ENCODE results near the gene LIPC.

The LIPC gene

DNA sequence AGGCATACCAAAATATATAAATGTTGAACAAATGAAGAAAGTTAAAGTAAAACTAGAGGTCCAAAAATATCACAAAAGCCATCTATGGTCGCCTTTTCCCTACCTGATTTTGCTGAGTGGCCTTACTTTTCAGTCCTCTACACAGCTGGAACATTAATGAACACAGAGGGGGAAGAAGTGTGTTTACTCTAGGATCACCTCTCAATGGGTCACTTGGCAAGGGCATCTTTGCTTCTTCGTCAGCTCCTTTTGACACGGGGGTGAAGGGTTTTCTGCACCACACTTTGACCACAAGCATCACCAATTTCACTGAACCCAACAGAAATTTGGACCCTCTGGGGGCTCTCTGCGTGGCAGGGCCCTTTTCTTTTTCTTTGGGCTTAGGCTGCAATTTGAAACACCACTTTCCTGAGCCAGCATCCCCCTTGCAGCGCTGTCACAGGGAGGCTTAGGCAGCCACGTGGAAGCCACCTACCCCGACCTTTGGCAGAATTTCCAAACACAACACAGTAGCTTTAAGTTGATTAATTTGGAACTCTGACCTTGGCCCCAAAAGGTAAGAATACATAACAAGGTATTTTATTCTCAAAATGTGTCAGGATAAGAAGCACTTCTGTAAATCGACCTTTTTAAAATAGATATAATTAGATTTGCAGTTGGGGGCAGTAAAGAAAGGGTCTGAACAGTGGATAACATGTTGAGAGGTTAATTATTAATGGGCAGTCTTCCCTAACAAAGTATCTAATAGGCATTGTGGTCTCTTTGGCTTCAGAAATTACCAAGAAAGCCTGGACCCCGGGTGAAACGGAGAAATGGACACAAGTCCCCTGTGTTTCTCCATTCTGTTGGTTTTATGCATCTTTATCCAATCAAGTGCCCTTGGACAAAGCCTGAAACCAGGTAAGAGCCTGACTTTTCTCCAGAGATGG is at the start of gene LIPC:
Gene LIPC, plus strand, starts transcription at position 771 of the 929 bp plus-strand sequence. Its CDS starts 42 bp downstream, at position 813.
- DNase-seq (ENCODE audit: low read depth in 4 of 4, low spot score in 1 of 4), result no peak

DNA sequence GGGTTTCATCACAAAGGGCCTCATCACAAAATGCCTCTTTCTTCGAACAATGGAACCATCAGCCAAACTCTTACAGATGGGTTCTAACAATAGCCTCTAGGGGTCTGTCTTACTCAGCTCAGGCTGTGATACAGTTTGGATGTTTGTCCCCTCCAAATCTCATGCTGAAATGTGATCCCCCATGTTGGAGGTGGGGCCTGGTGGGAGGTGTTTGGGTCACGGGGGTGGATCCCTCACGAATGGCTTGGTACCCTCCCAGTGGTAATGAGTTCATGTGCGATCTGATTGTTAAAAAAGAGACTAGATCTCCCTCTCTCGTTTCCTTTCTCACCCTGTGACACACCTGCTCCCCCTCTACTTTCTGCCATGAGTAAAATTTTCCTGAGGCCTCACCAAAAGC is 47.9 kb upstream of the LIPC start:
- DNase-seq (ENCODE audit: low read depth in 4 of 4, low spot score in 1 of 4), result peak in 3 of 4 experiments; percentile 11 to 29 (median 25)

GRCh38 chr15:58384667-58385066 is 47.1 kb upstream of the LIPC start:
- DNase-seq (ENCODE audit: low read depth in 4 of 4, low spot score in 1 of 4), result no peak

- DNase-seq (ENCODE audit: low read depth in 4 of 4, low spot score in 1 of 4), result no peak
These were observed 45.7 kb upstream of the LIPC start for GRCh38 chr15:58386081-58386480.

- no peak for DNase-seq (ENCODE audit: low read depth in 4 of 4, low spot score in 1 of 4)
These were observed 45.1 kb upstream of the LIPC start for GRCh38 chr15:58386641-58387040.

DNA sequence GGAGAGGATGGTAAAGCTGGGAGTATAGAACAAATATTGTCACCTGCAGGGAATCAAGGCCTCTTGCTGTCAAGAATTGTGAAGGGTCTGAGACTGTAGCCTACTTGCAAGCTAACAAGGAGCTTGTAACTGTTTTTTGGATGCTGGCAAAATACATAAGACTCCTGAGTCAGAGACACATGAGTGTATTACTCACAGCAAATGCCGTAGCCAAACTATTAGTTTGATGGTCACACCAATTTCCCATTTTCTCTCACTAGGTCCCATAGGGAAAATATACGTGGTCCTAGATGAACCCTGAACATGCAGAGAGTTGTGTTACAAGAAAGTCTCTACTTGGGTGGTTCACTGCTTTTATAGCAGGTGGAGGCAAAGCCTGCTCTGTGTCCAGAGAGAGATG is 44.7 kb upstream of the LIPC start:
- no peak for DNase-seq (ENCODE audit: low read depth in 4 of 4, low spot score in 1 of 4)

DNA sequence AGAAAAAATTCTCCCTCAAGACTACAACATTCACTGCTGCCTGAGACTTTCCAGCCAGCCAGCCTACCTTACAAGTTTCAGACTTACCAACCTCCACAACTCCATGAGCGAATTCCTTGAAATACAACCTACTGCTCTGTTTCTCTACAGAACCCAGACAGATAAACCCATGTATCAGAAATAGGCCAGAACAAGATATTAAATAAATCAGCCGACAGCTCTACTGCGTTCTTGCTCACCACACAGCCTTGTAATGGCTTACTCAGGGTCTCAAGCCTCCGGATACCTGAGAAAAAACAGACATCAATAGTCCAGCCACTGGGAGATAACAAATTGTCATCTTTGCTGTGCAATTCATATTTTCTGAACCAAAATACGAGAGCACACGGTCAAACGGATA is 43.6 kb upstream of the LIPC start:
- no peak for DNase-seq (ENCODE audit: low read depth in 4 of 4, low spot score in 1 of 4)

DNA sequence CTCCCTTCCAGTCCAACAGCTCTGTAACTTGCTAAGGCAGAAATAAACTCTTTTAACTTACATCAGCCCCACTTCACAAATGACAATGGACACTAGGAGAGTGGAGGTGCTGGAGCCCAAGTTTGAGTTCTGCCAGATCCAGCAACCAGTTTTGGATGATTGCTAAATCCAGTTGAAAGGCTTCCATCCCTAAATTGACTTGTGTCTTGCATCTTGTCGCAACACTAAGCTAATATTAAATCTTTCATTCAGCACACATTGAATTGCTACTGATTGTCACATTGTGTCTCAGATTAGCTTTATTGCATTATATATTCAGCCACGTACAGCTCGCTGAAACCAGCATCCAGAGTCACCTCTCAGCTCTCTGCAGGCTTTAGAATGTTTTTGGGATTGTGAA is 41.7 kb upstream of the LIPC start:
- no peak for DNase-seq (ENCODE audit: low read depth in 4 of 4, low spot score in 1 of 4)

DNA sequence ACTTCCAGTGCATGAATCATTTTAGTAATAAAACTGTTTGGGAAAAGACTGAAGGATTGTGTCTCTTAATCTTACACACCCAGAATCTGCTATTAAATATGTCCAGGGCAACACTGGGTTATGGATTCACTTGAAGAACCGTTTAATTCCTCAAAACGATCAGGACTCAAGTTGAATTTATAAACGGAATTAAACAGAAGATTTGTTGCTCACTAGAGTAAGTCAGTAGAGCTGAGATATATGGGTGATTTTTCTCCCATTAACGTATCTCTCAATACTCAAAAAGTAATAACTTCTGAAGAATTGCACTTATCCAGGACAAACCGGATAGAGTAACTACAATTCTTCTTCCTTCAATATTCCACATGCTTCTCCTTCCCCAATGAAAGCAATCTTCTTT is 41.1 kb upstream of the LIPC start:
- no peak for DNase-seq (ENCODE audit: low read depth in 4 of 4, low spot score in 1 of 4)

GRCh38 chr15:58391088-58391487 is 40.7 kb upstream of the LIPC start:
- DNase-seq (ENCODE audit: low read depth in 4 of 4, low spot score in 1 of 4), result no peak

DNA sequence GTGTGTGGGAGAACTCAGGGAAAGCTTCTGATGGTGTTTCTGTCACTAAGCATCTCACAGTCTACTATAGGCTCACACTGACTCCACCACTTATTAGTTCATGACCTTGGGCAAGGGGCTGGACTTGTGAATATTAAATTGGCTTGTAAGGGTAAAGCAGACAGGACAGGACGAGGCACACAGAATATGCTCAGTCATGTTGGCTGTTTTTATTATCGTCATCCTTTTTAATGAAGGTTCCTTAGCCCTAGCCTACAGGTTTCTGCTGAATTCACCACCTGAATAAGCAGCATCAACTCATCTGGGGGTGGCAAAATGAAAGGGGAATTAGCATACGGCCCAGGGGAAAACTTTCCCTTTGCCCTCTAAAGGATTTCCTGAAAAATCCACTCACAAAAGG is 39.6 kb upstream of the LIPC start:
- DNase-seq (ENCODE audit: low read depth in 4 of 4, low spot score in 1 of 4), result no peak

DNA sequence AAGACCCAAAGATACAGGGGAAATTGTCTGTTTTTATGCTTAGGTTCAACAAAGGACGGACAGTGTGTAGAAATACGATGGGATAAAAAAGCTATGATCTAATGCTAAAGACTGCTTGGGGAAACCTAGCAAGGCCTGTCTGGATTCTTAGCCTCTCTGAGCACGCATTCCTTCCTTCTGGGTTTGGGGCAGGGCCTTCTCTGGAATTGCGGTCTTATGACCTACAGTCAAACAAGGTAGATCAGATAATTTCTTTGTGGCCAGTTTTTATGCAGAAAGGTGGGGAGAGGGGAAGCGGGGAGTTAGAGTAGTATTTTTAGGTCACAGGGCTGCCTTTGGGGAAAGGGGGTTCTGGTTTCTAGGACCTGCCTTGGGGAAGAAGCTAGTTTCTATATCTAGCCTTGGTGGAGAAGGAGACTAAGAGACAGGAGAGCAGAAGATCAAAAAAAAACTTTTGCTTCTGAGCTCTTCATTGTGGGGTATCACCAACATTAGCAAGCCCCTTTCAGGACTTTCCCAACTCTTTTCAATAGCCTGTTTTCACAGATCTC is 39.1 kb upstream of the LIPC start:
- no peak for DNase-seq (ENCODE audit: low read depth in 4 of 4, low spot score in 1 of 4)

DNA sequence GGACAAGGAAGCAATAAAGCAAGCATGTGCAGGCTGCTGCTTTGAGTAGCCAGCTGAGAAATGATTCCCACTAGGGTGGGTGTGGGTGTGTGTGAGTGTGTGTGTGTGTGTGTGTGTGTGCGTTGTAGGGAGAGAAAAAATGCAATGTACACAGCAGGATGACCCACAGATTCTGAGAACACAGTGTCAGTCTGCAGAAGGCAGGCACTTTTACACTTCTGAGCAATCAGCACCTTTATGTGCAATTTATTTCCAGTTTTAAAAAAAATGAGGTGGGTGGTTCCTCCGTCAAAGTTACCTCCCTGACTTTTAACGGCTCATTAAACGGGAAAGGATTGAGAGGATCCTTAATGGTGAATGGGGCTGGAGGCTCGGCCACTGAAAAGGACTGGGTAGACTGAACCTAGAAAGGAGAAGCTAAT is 38.5 kb upstream of the LIPC start:
- DNase-seq (ENCODE audit: low read depth in 4 of 4, low spot score in 1 of 4), result no peak

DNA sequence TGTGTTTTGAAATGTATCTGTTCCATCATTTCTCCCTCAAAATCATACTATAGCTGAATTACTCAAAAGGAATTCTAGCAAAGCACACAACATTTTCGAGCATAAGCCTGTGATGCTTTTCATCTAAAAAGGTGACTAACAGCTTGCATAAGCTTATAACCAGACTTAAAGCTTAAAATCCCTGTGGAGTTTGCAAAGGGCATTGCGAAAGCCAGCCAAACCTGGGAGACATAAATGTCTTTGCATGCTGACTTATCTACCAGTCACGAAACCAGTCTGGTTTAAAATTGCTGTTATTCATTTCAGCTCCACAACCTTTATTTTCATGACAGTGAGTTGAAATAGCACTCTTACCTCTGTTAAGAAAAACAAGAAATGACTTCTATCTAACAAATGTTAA is 35.6 kb upstream of the LIPC start:
- no peak for DNase-seq (ENCODE audit: low read depth in 4 of 4, low spot score in 1 of 4)

DNA sequence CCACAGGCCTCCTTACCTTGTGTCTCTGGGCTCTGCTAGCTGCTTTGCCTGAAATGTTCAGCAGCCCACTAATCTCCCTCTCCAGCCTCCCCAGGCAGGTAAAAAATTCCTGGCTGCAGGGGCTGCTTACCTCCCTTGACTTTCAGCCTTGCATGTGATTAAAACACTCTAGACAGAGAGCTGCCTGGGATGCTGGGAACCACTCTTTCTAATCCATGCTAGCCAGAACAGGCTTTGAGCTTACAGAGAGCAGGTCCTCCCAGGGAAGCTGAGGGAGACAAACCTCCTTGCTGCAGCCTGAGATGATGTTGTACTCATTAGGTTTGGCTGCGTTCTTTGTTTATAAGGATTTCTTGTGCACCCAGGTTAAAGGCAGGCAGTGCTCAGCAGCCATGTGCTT is 33.7 kb upstream of the LIPC start:
- DNase-seq (ENCODE audit: low read depth in 4 of 4, low spot score in 1 of 4), result no peak

GRCh38 chr15:58398643-58399042 is 33.1 kb upstream of the LIPC start:
- DNase-seq (ENCODE audit: low read depth in 4 of 4, low spot score in 1 of 4), result no peak

- no peak for DNase-seq (ENCODE audit: low read depth in 4 of 4, low spot score in 1 of 4)
These were observed 32.1 kb upstream of the LIPC start for GRCh38 chr15:58399739-58400138.

- DNase-seq (ENCODE audit: low read depth in 4 of 4, low spot score in 1 of 4), result no peak
These were observed 30.5 kb upstream of the LIPC start for GRCh38 chr15:58401276-58401675.

DNA sequence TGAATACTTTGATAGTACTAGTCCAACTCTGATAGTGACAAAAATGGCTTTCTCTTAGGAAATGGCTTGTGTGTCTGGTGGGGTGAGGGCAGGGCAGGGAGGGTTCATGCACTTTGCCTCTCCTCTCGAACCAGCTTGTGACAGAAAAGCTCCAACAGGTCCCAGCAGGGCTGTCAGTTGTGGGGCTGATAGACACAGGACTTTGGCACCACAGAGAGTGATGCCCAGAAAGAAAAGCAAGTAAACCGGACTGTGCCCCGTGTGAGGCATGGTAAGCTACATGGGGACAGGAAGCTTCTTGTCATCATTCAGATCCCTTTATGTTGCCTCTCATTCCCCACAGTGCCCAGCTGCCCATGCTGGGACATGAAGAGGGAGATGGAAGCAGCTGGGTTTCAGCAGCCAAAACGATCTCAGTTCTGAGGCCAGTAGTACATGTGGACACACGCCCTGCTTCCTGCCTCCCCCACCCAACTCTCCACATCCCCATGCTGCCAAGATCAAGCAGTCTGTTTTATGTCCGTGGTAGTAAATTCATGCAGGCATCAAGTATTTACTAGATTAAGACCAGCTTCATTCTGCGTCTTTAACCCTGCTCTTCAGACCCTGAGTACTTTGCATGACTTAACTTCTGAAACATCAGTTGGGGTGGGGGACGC is 29.7 kb upstream of the LIPC start:
- DNase-seq (ENCODE audit: low read depth in 4 of 4, low spot score in 1 of 4), result no peak

DNA sequence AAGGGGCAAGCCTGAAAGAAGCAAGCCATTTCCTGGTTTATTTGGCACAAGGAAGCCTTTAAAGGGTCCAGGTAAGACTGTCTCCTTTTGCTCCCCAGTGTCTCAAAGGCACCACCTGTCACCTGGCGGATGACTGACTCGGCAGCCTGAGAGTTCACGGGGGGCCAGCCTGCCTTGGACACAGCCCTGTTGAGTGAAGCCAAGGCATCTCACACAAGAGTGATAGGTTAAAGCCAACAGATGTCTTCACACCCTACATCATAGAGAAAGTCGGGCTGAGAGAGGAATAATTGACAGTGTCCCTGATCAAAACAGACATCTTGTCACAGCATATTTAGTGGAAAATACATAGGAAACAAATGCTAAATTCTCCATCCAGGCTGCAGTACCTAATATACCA is 28.2 kb upstream of the LIPC start:
- DNase-seq (ENCODE audit: low read depth in 4 of 4, low spot score in 1 of 4), result no peak

DNA sequence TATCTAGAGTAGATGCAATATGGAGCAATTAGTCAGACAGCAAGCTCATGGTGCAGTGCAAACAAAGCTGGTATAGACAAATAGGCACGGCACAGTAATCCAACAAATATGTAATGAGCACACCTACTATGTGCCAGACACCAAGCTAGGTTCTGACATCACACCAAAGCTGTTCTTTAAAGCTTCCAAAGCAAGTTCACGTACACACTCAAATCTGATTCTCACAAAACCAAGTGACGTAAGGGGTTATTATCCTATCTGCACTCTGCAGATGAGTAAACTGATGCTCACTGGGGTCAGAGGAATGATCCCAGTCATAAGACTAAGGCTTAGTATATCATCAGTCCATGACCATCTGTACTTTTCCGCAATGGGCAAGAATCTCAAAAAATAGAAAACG is 27.8 kb upstream of the LIPC start:
- DNase-seq (ENCODE audit: low read depth in 4 of 4, low spot score in 1 of 4), result no peak

- DNase-seq (ENCODE audit: low read depth in 4 of 4, low spot score in 1 of 4), result no peak
These were observed 27.1 kb upstream of the LIPC start for GRCh38 chr15:58404722-58405121.
